Loucy (cell line): ENCODE results near the gene AFAP1L1.
A peak's percentile ranks its signal among the peaks of the same experiment; 100 is the strongest.

Source experiments
- H2AFZ ChIP-seq: fragments of 200-600 bp; sonication (generic); 2 replicates; pipeline ENCODE4 v1.6.0; 2016; ENCODE audit warnings: antibody characterized with exemption, mild to moderate bottlenecking, low read length, moderate library complexity
- H3F3A ChIP-seq: fragments of 200-600 bp; 2 replicates; pipeline ENCODE4 v1.6.0; 2016; ENCODE audit warnings: antibody characterized with exemption, low read depth, mild to moderate bottlenecking
- H3K27me3 ChIP-seq: fragments of 200-600 bp; sonication (generic); 2 replicates; pipeline ENCODE4 v1.6.1; 2014; ENCODE audit warnings: low read length, mild to moderate bottlenecking; ENCODE audit not compliant: insufficient read depth, poor library complexity, severe bottlenecking
- H3K36me3 ChIP-seq: fragments of 200-600 bp; sonication (generic); 2 replicates; pipeline ENCODE4 v1.6.1; 2016; ENCODE audit warnings: low read length; ENCODE audit not compliant: insufficient read depth
- H3K4me1 ChIP-seq: fragments of 200-600 bp; sonication (generic); 2 replicates; pipeline ENCODE4 v1.5.1; 2014; ENCODE audit warnings: low read length, mild to moderate bottlenecking; ENCODE audit not compliant: insufficient read depth, poor library complexity, severe bottlenecking
- H3K4me2 ChIP-seq: fragments of 200-600 bp; sonication (generic); 2 replicates; pipeline ENCODE4 v1.6.0; 2014; ENCODE audit warnings: antibody characterized with exemption, low read length, low read depth, mild to moderate bottlenecking; ENCODE audit not compliant: poor library complexity, severe bottlenecking
- H3K4me3 ChIP-seq: fragments of 200-600 bp; sonication (generic); 2 replicates; pipeline ENCODE4 v1.5.1; 2014; ENCODE audit warnings: low read length, mild to moderate bottlenecking, mixed read lengths; ENCODE audit not compliant: poor library complexity, severe bottlenecking
- H3K79me2 ChIP-seq: fragments of 200-600 bp; sonication (generic); 2 replicates; pipeline ENCODE4 v1.6.1; 2014; ENCODE audit warnings: low read length; ENCODE audit not compliant: insufficient read depth
- H3K9ac ChIP-seq: fragments of 200-600 bp; sonication (generic); 2 replicates; pipeline ENCODE4 v1.6.0; 2014; ENCODE audit warnings: mild to moderate bottlenecking, low read depth, low read length, moderate library complexity; ENCODE audit not compliant: poor library complexity, severe bottlenecking
- H3K9me2 ChIP-seq: fragments of 200-600 bp; sonication (generic); replicated peaks from 2 replicates; pipeline ENCODE4 v1.6.1; 2016; ENCODE audit warnings: low read depth, low read length, mixed read lengths
- H3K9me3 ChIP-seq: fragments of 200-600 bp; sonication (generic); 2 replicates; pipeline ENCODE4 v1.6.1; 2014; ENCODE audit warnings: mild to moderate bottlenecking, antibody characterized with exemption, low read length, low read depth; ENCODE audit not compliant: insufficient read depth
- H4K20me1 ChIP-seq: fragments of 200-600 bp; sonication (generic); 2 replicates; pipeline ENCODE4 v1.6.0; 2014; ENCODE audit warnings: antibody characterized with exemption, low read length, mild to moderate bottlenecking; ENCODE audit not compliant: insufficient read depth, poor library complexity, severe bottlenecking
- CTCF ChIP-seq: fragments of 200-600 bp; sonication (generic); conservative IDR thresholded peaks from 2 replicates; pipeline ENCODE4 v1.5.1; 2014; ENCODE audit warnings: mild to moderate bottlenecking, antibody characterized with exemption, low read length
- EZH2phosphoT487 ChIP-seq: fragments of 200-600 bp; IDR thresholded peaks from 2 replicates; pipeline ENCODE4 v1.6.1; 2018; ENCODE audit warnings: antibody characterized with exemption, mild to moderate bottlenecking, moderate library complexity, borderline replicate concordance

Gene AFAP1L1

GRCh38 chr5:149264439-149265067 is 7.1 kb upstream of the AFAP1L1 start:
- Histone ChIP-seq H3K4me1 (no peaks in the 10 kb centered on the region), H3K4me2 (no peak overlapping the region), H2AFZ (no peak overlapping the region), H4K20me1 (no peaks in the 10 kb centered on the region), H3K9me2 (no peaks in the 10 kb centered on the region), H3K4me3 (no peak overlapping the region), H3K36me3 (no peaks in the 10 kb centered on the region), H3F3A (no peaks in the 10 kb centered on the region), H3K9ac (no peak overlapping the region), H3K9me3 (no peaks in the 10 kb centered on the region), H3K27me3 (no peaks in the 10 kb centered on the region), H3K79me2 (no peaks in the 10 kb centered on the region)
- TF ChIP-seq CTCF (peak; percentile 78), EZH2phosphoT487 (no peak)

GRCh38 chr5:149265068-149265465 is 6.6 kb upstream of the AFAP1L1 start:
- no peaks in the 10 kb centered on the region for H3K9me2 ChIP-seq
- H2AFZ ChIP-seq: no peak overlapping the region
- no peaks in the 10 kb centered on the region for H3K9me3 ChIP-seq
- no peak overlapping the region for H3K4me3 ChIP-seq
- no peaks in the 10 kb centered on the region for H4K20me1 ChIP-seq
- H3K36me3 ChIP-seq: no peaks in the 10 kb centered on the region
- no peaks in the 10 kb centered on the region for H3K4me1 ChIP-seq
- no peak for TF ChIP-seq CTCF
- no peak for TF ChIP-seq EZH2phosphoT487
- no peaks in the 10 kb centered on the region for H3K79me2 ChIP-seq
- H3F3A ChIP-seq: no peaks in the 10 kb centered on the region
- no peak overlapping the region for H3K9ac ChIP-seq
- no peaks in the 10 kb centered on the region for H3K27me3 ChIP-seq
- H3K4me2 ChIP-seq: no peak overlapping the region

- TF ChIP-seq CTCF (peak; percentile 42), EZH2phosphoT487 (no peak)
- Histone ChIP-seq H3K4me1 (no peaks in the 10 kb centered on the region), H3K9ac (no peak overlapping the region), H3K79me2 (no peaks in the 10 kb centered on the region), H2AFZ (no peak overlapping the region), H3F3A (no peaks in the 10 kb centered on the region), H3K27me3 (no peaks in the 10 kb centered on the region), H3K4me3 (no peak overlapping the region), H3K36me3 (no peaks in the 10 kb centered on the region), H4K20me1 (no peaks in the 10 kb centered on the region), H3K4me2 (no peak overlapping the region), H3K9me3 (no peaks in the 10 kb centered on the region), H3K9me2 (no peaks in the 10 kb centered on the region)
Observed at GRCh38 chr5:149265597-149265996, 6.1 kb upstream of the AFAP1L1 start.
